HAP-1 (cell line): ENCODE results near the gene PERM1.
"Not testable (repeated sequence)": the region's sequence is repeated elsewhere in the genome, so short reads cannot be mapped to it uniquely, and the experiment has no call there.

Experiments used
- DNase-seq, 2 experiments: peaks; one replicate each; pipeline ENCODE4 v3.0.0-alpha.2; 2016 to 2020; ENCODE audit warnings: low spot score in 2 of 2
- H3K27me3 ChIP-seq: fragments of 250-450 bp; sonication (Bioruptor Pico); 2 replicates; pipeline ENCODE4 v1.5.1; 2020; ENCODE audit warnings: low read depth, mild to moderate bottlenecking, moderate library complexity
- H3K36me3 ChIP-seq: fragments of 250-450 bp; sonication (Bioruptor Pico); replicated peaks from 2 replicates; pipeline ENCODE4 v1.5.1; 2020; ENCODE audit warnings: mild to moderate bottlenecking
- H3K4me1 ChIP-seq: fragments of 250-450 bp; sonication (Bioruptor Pico); 2 replicates; pipeline ENCODE4 v1.5.1; 2020; ENCODE audit warnings: mild to moderate bottlenecking
- H3K4me3 ChIP-seq: fragments of 250-450 bp; sonication (Bioruptor Pico); 2 replicates; pipeline ENCODE4 v1.5.1; 2020; ENCODE audit warnings: mild to moderate bottlenecking, moderate library complexity
- H3K9me3 ChIP-seq: fragments of 250-450 bp; sonication (Bioruptor Pico); 2 replicates; pipeline ENCODE4 v1.5.1; 2020; ENCODE audit warnings: mild to moderate bottlenecking, moderate library complexity
- in situ Hi-C: fragments of 300-500 bp; cut with MboI; formaldehyde crosslinking; loops from 3 replicates; pipeline ENCODE4 v1.14.3; 2020; ENCODE audit warnings: low sequenced_read_pairs, inconsistent platforms, mixed read lengths

The PERM1 gene

DNA sequence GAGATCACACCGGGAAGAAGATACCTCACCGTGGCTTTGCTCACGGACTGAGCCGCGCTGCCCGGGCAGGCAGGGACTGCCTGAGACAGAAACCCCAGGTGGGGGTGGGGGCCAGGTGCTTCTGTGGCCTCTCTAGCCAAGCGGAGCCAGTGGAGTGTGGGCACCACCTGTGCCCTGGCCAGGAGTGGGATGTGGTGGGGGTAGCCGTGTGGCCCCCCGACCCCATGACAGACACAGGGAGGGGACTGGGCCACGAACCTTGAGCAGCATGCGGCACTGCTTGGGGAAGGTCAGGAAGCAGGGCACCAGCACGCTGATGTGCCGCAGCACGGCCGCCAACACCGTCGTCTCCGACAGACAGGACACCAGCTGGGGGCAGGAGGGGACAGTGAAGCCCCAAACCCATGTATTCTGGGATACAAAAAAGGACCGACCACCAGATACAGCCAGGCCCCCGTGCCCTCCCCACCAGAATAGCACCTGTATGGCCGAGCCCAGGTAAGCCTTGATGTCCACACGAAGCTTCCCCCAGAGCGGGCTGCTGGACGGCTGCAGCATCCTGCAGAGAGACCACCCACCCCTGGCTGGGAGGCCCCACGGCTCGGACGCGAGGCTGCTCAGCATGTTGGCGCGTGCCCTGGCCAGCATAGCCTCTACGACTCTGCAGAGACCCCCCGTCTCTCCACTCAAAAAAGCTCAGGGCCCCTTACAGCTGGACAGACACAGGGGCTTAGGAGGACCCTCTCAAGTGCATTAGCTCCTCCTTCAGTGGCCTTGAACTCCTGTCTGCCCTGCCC, 28.2 kb downstream of the PERM1 start:
- Histone ChIP-seq H3K9me3 (no peaks in the 10 kb centered on the region), H3K4me3 (no peak overlapping the region), H3K4me1 (peaks cover 4% of the 10 kb centered on the region; the same call in 1 of the 2 replicates), H3K36me3 (peaks cover 88% of the 10 kb centered on the region), H3K27me3 (no peaks in the 10 kb centered on the region)
- in situ Hi-C loops, result no loop called here
- no peak for DNase-seq

DNA sequence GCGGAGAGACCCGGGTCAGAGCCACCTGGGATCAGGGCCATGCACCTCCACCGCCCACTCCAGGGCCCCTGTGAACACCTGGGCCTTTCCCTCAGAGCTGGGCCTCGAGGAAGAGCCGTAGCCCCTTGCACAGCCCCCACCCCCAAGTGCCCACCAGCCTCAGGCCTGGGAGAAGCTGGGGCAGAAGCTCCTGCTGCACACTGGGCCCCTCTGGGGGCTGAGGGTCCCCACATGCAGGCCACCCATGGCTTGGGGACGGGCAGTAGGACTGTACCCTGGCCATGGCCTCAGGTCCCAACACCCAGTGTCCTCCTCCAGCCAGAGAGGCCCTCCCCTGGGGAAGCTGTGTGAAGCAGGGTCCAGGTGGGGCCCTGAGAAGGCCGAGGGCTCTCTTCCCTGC, 29.3 kb downstream of the PERM1 start:
- no peak for DNase-seq
- Histone ChIP-seq H3K36me3 (peaks cover 95% of the 10 kb centered on the region), H3K4me3 (no peak overlapping the region), H3K27me3 (no peaks in the 10 kb centered on the region), H3K9me3 (no peaks in the 10 kb centered on the region), H3K4me1 (peaks cover 2% of the 10 kb centered on the region; the same call in 1 of the 2 replicates)
- in situ Hi-C loops, result no loop called here

- no peak overlapping the region for H3K4me3 ChIP-seq
- in situ Hi-C loops, result no loop called here
- no peaks in the 10 kb centered on the region for H3K9me3 ChIP-seq
- peaks cover 95% of the 10 kb centered on the region for H3K36me3 ChIP-seq
- H3K27me3 ChIP-seq, result no peaks in the 10 kb centered on the region
- no peaks in the 10 kb centered on the region for H3K4me1 ChIP-seq
- no peak for DNase-seq
Measured at GRCh38 chr1:952201-952600, 29.7 kb downstream of the PERM1 start.

- in situ Hi-C loops, result no loop called here
- H3K4me3 ChIP-seq, result no peak overlapping the region
- DNase-seq, result peak in 1 of 2 experiments; percentile 56
- H3K36me3 ChIP-seq, result peaks cover 95% of the 10 kb centered on the region
- no peaks in the 10 kb centered on the region for H3K4me1 ChIP-seq
- no peaks in the 10 kb centered on the region for H3K9me3 ChIP-seq
- no peaks in the 10 kb centered on the region for H3K27me3 ChIP-seq
Measured at GRCh38 chr1:951364-951763, 30.5 kb downstream of the PERM1 start.

GRCh38 chr1:950881-951280, 31.0 kb downstream of the PERM1 start:
- DNase-seq, result no peak
- no peaks in the 10 kb centered on the region for H3K27me3 ChIP-seq
- no peaks in the 10 kb centered on the region for H3K4me1 ChIP-seq
- no peaks in the 10 kb centered on the region for H3K9me3 ChIP-seq
- in situ Hi-C loops, result no loop called here
- no peak overlapping the region for H3K4me3 ChIP-seq
- H3K36me3 ChIP-seq, result peaks cover 95% of the 10 kb centered on the region

DNA sequence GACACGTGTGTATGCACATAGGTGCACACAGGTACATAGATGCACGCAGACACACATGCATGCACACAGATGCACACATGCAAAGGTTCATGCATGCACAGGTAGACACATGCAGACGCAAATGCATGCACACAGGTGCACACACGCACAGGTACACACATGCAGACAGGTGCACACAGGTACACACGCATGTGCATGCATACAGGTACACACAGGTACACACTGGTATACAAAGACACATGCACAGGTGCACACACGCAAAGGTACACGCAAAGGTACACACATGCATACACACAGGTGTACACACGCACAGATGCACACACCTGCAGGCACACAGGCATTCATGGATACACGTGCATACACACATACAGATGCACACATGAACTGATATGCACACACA, 31.6 kb downstream of the PERM1 start:
- H3K4me3 ChIP-seq, result no peak overlapping the region
- H3K27me3 ChIP-seq, result no peaks in the 10 kb centered on the region
- H3K36me3 ChIP-seq, result peaks cover 95% of the 10 kb centered on the region
- in situ Hi-C loops, result no loop called here
- no peaks in the 10 kb centered on the region for H3K9me3 ChIP-seq
- no peak for DNase-seq
- no peaks in the 10 kb centered on the region for H3K4me1 ChIP-seq

DNA sequence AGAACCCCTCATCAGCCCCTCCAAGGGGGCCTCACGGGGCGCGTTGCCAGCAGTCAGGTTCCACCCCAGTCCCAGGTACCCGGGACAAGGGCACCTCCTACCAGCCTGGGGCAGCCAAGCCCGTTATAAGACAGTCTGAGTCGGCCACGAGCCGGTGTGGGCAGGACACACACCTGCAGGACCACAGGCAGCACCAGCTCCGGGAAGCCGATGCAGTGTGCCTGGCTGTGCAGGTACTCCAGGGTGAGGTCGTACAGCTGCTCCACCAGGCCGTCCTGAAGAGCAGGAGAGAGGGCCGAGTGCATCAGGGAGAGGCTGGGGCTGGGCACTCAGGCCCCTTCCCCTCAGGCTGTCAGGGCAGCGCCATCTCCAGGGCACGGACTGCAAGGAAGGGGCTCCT, 33.9 kb downstream of the PERM1 start:
- H3K9me3 ChIP-seq, result no peaks in the 10 kb centered on the region
- peaks cover 90% of the 10 kb centered on the region for H3K36me3 ChIP-seq
- H3K4me1 ChIP-seq, result peaks cover under 1% of the 10 kb centered on the region; the same call in 1 of the 2 replicates
- in situ Hi-C loops, result no loop called here
- no peak overlapping the region for H3K4me3 ChIP-seq
- no peaks in the 10 kb centered on the region for H3K27me3 ChIP-seq
- no peak for DNase-seq

GRCh38 chr1:946811-947210, 35.1 kb downstream of the PERM1 start:
- in situ Hi-C loops, H3K27me3 ChIP-seq, H3K9me3 ChIP-seq, DNase-seq, H3K4me3 ChIP-seq, H3K4me1 ChIP-seq: not testable (repeated sequence)
- peaks cover 78% of the 10 kb centered on the region for H3K36me3 ChIP-seq

GRCh38 chr1:945688-946556, 36.0 kb downstream of the PERM1 start:
- no peak for DNase-seq
- Histone ChIP-seq H3K4me3 (no peak overlapping the region), H3K27me3 (no peaks in the 10 kb centered on the region), H3K9me3 (no peaks in the 10 kb centered on the region), H3K36me3 (peaks cover 69% of the 10 kb centered on the region), H3K4me1 (peaks cover 11% of the 10 kb centered on the region)
- in situ Hi-C loops, result no loop called here

DNA sequence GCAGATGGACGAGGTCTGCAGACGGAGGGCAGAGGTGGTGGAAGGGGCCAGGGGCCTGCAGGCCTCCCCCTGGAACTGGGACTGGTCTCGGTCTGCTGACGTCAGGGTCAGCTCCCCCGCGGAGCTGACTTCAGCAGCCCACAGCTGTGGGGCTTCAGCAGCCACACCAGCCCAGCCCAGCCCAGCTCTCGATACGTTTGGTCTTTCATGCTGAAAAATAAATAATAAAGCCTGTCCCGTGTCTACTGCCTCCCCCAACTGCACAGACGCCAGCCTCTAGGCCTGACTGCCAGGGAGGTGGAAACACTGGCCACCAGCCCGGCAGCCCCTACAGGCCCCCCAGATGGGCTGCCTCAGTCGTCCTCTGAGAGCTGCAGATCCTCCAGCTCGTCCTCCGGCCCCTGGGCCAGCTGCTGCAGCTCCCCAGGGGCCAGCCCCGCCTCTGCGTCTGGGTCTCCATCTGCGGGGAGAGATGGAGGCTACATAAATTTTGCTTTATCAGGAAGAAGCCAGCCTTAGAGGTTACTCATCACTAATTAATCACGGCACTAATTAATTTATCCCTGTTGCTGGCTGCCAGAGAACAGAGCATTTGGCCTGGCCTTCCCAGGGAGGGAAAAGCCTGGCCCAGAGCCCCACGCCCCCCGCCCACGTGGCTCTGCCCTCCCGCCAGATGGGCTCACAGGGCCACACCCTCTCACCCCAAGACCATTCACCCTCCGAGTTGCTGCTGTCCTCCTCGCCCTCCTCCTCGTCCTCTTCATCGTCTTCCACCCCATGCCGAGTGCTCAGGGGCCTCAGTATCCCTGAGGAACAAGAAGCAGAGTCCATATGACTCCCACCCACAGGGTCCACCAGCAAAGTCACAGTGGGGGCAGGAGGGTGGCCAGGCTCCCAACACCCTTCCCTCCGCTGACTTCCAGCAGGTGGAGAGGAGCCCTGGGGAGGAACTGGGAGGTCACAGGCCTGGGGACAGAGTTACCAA, 37.3 kb downstream of the PERM1 start:
- peaks cover 56% of the 10 kb centered on the region for H3K36me3 ChIP-seq
- no peak overlapping the region for H3K4me3 ChIP-seq
- peaks cover 22% of the 10 kb centered on the region for H3K4me1 ChIP-seq
- H3K27me3 ChIP-seq, result no peaks in the 10 kb centered on the region
- peak in 1 of 2 experiments; percentile 37 for DNase-seq
- in situ Hi-C loops, result no loop called here
- H3K9me3 ChIP-seq, result no peaks in the 10 kb centered on the region

DNA sequence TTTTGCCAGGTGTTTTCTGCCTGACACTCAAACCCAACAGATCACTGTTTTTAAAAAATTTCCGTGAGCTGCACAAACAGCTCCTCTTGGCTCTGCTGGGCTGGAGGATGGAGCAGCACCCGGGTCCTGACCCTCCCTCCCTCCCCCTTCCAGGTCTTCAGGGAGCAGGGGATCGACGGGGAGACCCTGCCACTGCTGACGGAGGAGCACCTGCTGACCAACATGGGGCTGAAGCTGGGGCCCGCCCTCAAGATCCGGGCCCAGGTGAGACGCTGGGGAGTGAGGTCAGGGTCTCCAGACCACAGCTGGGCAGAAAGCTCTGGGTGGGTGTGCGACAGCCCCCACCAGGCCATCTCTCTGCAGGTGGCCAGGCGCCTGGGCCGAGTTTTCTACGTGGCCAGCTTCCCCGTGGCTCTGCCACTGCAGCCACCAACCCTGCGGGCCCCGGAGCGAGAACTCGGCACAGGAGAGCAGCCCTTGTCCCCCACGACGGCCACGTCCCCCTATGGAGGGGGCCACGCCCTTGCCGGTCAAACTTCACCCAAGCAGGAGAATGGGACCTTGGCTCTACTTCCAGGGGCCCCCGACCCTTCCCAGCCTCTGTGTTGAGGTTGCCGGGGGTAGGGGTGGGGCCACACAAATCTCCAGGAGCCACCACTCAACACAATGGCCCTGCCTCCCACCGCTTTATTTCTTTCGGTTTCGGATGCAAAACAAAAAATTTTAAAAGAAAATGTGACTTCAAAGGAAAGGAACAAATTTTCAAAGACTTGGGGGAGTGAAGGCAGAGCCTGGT, 38.1 kb downstream of the PERM1 start:
- Histone ChIP-seq H3K9me3 (no peaks in the 10 kb centered on the region), H3K36me3 (peaks cover 47% of the 10 kb centered on the region), H3K4me1 (peaks cover 22% of the 10 kb centered on the region), H3K27me3 (no peaks in the 10 kb centered on the region), H3K4me3 (no peak overlapping the region)
- in situ Hi-C loops, result no loop called here
- DNase-seq, result no peak

- Histone ChIP-seq H3K9me3 (no peaks in the 10 kb centered on the region), H3K36me3 (peaks cover 43% of the 10 kb centered on the region), H3K27me3 (no peaks in the 10 kb centered on the region), H3K4me3 (peak overlapping the region; percentile 15), H3K4me1 (peaks cover 22% of the 10 kb centered on the region)
- in situ Hi-C loops, result no loop called here
- peak in 1 of 2 experiments; percentile 36 for DNase-seq
Measured at GRCh38 chr1:942864-943533, 38.9 kb downstream of the PERM1 start.
